D721Med (cell line): Measurements from ENCODE around the gene STAC3.
A peak's percentile ranks its signal among the peaks of the same experiment; 100 is the strongest.

Source experiments
- DNase-seq: peaks from one replicate; pipeline ENCODE4 v3.0.0; 2011; ENCODE audit warnings: low spot score; ENCODE audit not compliant: insufficient read length
- FAIRE-seq: peaks from 2 replicates; lab custom pipeline; 2011; peaks lifted over from hg19 to GRCh38; lab: Jason Lieb, UNC
- CTCF ChIP-seq: IDR thresholded peaks from 2 replicates; pipeline ENCODE4 v1.5.1; 2012; ENCODE audit warnings: mild to moderate bottlenecking, control low read depth; ENCODE audit not compliant: insufficient read depth; ENCODE audit errors: missing control alignments

STAC3 gene

DNA sequence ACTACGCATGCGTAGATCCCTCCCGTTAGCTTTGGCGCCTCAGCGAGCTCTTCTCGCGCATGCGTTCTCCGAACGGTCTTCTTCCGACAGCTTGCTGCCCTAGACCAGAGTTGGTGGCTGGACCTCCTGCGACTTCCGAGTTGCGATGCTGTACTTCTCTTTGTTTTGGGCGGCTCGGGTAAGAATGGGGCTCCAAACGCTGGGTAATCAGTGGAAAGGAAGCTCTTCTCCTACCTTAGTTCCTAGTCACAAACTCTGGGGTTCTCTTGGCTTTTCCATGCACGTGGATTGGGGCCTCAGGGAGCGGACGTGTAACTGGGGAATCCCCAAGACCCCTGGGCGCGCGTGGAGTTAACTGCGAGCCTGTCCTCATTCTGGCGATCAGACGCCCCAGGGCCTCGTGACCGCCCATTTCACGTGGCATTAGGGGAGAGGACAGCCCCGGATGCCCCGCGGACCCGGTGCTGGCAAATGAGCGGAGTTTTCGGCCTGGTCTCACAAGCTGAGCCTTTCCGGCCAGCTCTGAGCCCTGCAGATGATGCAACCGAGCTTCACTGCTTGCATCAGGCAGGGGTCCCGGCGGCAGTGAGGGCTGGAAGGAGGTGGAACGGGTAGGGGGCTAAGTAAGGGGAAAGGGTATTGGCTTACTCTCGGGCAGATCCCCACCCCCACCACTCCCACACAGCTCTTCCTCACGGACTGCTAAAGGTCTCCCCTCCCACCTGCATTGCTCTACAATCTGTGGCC, 21.2 kb downstream of the STAC3 start, which contains the start of gene SHMT2:
Gene SHMT2 (plus strand): TSS at position 78 of the 747 bp plus-strand sequence. CDS start 68 bp downstream, at position 146.
- DNase-seq = peak; percentile 98
- TF ChIP-seq CTCF = no peak
- peak; percentile 46 for FAIRE-seq

DNA sequence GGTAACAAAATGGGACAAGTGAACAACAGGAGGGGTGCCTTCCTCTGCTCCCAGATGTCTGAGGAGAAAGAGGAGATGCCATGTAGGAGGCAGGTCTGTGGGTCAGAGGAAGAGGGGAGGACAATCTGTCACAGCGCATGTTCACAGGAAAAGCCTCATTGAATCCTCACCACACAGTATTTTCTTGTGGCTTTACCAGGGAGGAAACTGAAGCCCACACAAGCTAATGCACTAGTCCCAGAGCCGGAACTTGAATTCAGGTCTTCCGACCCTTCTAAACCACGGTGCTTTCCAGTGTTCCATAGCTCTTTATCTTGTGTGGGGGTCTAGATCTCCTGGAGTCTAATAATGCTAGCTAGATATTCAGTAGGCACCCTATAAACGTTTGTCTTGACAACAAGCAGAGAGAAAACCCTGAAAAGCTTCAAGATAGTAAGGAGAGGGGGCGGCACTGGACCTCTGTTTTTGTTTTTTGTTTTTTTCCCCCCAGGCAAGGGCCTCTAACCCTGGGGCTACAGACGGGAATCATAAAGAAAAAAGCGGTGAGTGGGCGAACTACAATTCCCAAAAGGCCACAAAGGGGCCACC, 21.8 kb downstream of the STAC3 start:
- no peak for FAIRE-seq
- no peak for DNase-seq
- no peak for TF ChIP-seq CTCF

GRCh38 chr12:57227315-57228115, 23.5 kb downstream of the STAC3 start:
- TF ChIP-seq CTCF = no peak
- DNase-seq = no peak
- FAIRE-seq = no peak

GRCh38 chr12:57226588-57227314, 24.2 kb downstream of the STAC3 start:
- DNase-seq (no peak), FAIRE-seq (no peak)
- TF ChIP-seq CTCF = no peak

DNA sequence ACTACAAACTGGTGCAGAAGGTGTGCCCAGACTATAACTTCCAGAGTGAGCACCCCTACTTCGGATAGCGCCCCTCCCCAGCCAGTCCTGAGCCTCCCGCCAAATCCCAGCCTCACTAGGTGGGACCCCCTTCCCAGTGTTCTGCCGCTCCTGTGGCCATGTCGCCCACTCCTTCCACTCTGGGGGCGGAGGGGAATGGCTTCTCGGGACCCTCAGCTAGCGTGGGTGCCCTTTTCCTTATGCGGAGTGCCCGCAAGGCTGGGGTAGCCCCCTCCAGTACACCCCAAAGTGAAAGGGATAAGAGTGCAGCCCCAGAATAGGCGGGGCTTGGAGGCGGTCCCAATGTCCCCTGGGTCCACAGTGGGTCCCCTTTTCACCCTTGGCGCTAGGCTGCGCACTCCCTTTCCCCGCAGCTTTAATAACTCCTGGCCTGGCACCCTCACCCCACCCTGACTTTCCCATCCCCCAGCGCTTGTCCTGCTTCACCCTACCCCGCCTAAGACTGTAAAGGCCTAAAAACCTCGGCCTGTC, 25.2 kb downstream of the STAC3 start:
- FAIRE-seq (no peak), DNase-seq (no peak)
- no peak for TF ChIP-seq CTCF

- no peak for DNase-seq
- no peak for FAIRE-seq
- TF ChIP-seq CTCF = no peak
Observed at GRCh38 chr12:57224973-57225679, 25.9 kb downstream of the STAC3 start.
